HG03139 (cell line): Measurements from ENCODE around the gene BCAR3.
A peak's percentile ranks its signal among the peaks of the same experiment; 100 is the strongest.
"Not testable (repeated sequence)": the region's sequence is repeated elsewhere in the genome, so short reads cannot be mapped to it uniquely, and the experiment has no call there.

Source experiments
- ATAC-seq: cut with Tn5 transposase; IDR thresholded peaks from one replicate; pipeline ENCODE4 v1.9.1; 2021; ENCODE audit not compliant: unreplicated experiment

The BCAR3 gene

DNA sequence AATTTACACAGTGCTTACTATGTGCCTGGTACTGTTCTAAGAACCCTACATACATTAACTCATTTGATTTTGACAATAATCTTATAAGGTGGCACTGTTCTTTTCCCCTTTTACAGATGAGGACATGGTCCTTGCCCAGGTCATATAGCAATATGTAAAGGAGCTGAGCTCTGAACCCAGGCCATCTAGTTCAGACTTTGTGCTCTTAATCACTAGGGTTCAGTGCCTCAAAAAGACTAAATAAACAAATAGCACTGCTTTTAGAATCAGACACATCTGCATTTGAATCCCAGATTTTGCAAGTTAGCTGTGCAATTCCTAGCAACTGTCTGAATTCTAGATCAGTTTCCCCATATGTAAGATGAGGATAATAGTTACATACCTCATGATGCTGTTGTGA, 8.7 kb upstream of the BCAR3 start:
- no peak for ATAC-seq

GRCh38 chr1:93689521-93690223, 8.0 kb upstream of the BCAR3 start:
- ATAC-seq = no peak

DNA sequence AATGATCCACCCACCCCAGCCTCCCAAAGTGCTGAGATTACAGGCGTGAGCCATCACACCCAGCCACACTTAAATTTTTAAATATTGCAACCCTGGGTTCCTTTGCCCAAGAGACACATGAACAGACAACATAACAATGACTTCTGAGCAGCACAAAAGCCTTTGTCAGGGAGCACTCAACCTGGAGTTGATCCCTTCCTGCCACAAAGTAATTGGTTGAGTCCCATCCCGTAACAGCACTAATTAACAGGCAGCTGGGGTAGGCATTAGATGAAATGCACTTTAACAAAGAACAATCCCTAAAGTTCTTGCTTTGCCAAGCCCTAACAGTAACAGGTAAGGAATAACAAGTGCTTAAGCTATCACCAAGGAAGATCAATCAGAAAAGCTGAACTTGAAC, 5.9 kb upstream of the BCAR3 start:
- no peak for ATAC-seq

- no peak for ATAC-seq
Observed at GRCh38 chr1:93686504-93687250, 5.0 kb upstream of the BCAR3 start.

DNA sequence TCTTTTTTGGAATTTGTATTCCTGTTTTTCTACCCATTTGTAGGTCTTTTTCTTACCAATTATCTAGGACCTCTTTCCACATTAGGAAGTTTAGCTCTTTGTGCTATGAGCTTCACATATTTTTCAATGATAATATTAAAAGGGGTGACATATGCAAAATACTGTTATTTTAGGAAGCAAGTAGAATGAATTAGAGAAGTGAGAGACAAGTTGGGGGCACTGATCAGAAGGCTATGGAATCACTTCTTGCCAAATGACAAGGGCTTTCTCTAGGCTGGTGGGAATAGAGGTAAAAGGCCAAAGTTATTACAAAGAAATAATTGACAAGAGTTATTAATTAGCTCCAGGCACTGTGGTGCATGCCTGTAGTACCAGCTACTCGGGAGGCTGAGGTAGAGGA, 4.3 kb upstream of the BCAR3 start:
- no peak for ATAC-seq

GRCh38 chr1:93683234-93683633, 1.6 kb upstream of the BCAR3 start:
- ATAC-seq = no peak

DNA sequence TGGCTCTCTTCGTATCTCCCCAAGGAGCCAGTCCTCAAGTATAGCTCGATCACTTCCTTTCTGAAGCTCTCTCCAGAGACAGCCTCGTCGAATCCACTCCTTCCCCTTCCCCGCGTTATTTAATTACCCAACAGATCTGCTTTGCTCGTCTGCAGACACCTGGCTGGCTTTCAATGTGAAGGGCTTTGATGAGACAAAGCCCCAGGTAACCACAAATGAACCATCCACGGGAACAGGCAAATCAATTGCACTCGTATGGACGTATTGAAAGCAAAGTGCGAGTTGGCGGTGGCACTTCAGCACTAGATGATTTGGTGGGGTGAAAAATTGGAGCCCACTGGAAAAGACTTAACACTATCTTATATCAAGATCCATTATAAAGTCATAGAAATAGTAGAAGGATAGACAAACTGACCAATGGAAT, 364 bp upstream of the BCAR3 start:
- no peak for ATAC-seq

DNA sequence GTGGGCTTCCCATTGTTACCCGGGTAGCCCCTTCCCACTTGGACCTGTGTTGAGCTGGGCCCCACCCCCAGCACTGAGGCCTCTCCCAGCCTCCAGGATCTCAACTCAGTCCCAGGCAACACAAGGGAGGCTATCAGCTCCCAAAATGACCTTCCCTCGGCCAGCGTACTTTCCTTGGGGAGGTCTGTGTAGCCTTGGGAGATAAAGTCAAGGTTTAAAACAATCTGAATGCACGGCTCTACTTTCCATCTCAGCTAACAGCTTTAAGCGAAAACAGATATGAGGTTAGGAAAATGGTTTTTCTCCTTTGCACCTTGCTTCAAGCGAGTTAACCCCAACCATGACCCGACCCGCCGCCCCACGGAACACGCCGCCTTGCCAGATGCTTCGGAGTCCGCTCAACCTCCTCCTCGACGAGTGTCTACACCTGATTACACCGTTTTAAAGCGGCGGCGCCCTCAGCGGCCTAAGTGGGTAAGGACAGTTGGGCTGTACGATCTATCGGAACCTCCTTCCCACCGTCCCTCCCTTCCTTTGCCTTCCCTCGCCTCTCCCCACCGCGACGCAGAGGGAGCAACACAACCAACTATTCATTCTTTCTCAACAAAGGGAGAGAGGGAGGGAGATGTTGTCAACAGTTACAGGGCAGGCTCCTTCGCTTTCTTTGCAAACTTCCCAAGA, 1.1 kb downstream of the BCAR3 start:
- ATAC-seq = peak; percentile 57

GRCh38 chr1:93680076-93680419, 1.6 kb downstream of the BCAR3 start:
- ATAC-seq = no peak

DNA sequence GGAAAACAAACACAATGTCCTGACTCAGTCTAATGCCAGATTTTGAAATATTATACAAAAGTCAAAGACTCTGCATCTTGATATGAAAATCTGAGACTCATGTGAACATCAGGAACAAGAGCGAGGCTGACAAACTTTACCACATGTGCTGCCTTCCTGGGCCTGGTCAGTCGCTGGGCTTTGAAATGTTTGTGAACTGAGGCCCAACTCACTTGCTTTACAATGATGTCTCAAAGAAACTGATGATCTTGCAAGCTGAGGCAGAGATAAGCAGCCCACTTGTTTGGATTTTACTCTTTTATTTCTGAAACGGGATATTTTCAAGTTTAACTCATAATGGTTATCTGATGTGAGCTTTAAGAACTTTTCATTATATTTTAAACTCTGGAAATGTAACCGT, 2.1 kb downstream of the BCAR3 start:
- no peak for ATAC-seq

GRCh38 chr1:93678946-93679480, 2.6 kb downstream of the BCAR3 start:
- ATAC-seq = no peak

DNA sequence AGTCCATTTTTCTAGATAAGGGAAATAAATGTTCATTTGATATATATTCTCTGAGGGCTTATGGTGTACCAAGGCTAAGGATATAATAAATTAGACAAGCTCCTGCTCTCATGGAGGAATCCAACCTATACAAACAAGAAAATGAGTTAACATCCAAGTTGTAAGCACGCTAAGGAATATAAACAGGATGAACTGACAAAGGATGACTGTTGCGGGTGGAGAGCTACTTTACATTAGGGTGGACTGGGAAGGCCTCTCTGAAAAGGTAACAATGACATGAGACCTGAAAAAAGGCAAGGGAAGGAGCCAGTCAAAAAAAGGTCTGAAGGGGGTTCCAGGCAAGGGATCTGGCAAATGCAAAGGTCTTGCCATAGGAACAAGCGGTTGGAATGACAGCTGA, 3.1 kb downstream of the BCAR3 start:
- no peak for ATAC-seq

DNA sequence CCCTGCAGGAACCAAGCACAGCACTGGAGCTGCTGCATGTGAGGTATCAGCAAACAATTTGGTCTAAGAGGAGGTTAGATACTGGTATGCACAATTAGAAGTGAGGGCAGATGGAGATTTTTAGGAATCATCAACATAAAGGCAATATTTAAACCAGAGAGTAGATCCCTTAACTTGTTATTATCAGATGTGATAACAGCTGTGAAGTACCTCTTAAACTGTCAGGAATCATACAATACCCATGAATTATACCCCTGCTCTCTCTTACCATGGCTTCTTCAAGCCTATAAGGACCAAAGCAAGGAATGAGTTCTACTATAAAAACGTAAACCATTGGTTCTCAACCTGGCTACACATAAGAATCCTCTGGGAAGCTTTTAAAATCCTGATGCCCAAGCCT, 3.9 kb downstream of the BCAR3 start:
- ATAC-seq = no peak

DNA sequence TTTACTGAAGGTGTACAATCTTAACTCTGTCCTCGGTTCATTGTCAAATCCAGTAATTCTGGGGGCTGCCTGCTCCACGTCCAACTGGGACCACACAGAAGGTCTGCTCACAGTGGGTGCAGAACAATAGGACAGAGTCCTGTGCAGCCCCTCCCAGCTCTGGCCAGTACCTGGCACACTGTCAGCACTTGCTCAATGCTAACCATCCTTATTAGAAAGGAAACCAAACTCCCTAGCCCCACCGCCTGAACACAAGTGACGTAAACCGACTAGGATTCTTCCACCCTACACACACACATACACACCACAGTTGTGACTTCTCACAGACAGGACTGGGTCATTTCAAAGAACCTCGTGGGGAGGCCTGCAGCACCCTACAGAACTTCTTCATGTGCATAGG, 5.2 kb downstream of the BCAR3 start:
- no peak for ATAC-seq

DNA sequence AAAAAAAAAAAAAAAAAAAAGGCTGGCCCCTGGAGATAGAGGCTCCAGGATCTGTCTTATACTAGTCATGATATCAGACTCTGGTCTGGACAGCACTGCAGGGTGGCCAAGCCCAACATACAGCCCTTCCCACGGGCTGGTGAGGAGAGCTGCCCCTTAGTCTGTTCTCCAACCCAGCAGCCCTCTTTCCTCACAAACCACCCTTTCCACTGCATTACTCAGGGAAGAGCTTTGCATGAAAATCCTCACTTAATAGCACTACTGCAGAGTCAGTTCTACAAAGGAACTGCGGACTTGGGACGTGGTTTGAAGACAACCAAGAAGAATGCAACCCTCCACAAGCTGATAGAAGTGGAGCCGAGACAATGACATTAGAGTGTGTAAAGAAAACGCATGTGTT, 5.7 kb downstream of the BCAR3 start:
- ATAC-seq = no peak

DNA sequence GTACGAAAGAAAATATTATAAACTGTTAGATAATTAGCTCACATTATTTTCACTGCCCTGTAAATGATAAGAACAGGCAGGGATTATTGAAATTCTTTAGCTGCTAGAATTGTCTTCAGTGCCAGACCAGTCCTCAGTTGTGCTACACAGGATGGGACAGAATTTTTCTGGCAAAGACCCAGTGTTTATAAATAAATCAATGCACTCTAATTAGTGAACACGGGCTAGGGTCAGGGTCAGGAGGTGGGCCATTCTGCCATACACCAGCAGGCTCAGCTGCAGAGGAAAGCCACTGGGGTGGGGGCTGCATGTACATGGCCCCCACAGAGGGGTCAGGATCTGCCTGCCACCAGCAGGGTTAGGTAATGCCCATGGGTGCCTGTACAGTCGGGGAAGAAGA, 6.4 kb downstream of the BCAR3 start:
- no peak for ATAC-seq

- ATAC-seq = not testable (repeated sequence)
Observed at GRCh38 chr1:93674071-93674470, 7.6 kb downstream of the BCAR3 start.

DNA sequence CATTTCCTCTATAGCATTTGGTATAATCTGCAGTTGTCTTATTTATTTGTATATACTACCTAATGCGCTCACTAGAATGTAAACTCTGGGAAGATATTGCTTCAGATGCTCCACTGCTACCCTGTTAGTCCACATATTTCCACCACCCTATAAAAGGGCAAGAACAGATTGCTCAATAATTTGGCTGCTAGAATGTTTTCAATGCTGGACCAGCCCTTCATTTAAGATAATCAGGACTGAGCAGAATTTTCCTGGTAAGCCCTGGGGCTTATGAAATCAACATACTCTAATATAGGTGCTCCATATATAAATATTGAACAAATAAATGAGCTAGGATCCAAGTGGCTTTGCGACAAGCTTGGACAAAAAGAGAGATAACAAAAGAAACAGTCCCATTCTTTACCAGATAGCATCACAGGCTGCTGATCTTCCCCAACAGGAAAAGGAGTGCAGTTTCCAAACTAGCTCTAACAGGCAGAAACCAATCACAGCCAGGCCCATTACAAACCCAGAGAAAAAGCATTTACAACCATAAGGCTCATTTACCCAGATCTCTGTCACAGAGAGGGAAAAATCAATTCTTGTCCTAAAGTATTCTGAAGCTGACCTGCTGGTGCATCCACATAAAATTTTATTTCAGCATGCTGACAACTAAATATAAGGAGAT, 8.3 kb downstream of the BCAR3 start:
- ATAC-seq = no peak

- no peak for ATAC-seq
Observed at GRCh38 chr1:93672477-93673162, 9.0 kb downstream of the BCAR3 start.

- no peak for ATAC-seq
Observed at GRCh38 chr1:93672069-93672468, 9.6 kb downstream of the BCAR3 start.

DNA sequence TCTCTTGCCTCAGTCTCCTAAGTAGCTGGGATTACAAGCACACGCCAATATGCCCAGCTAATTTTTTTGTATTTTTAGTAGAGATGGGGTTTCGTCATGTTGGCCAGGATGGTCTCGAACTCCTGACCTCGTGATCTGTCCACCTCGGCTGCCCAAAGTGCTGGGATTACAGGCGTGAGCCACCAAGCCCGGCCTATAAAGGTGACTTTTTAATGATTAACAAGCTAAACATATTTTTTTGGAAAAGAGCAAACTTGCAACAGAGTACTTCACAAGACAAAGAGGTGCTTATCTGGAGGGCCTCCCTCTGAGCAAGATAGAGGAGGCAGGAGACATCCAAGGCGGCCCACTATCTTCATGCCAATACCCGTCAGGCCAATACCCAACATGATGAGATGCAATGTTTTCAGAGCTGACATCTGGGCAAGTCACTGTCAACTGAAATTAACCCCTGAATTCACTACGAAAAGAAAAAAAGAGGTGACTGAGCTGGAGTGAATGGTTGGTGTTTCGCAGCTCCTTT, 10.5 kb downstream of the BCAR3 start:
- no peak for ATAC-seq
